PFSK-1 (cell line): ENCODE results near the gene MAML1.

Source experiments
- POLR2AphosphoS5 ChIP-seq: IDR thresholded peaks from 2 replicates; pipeline ENCODE4 v1.6.1; 2012; ENCODE audit warnings: low read depth, mild to moderate bottlenecking, control low read depth, low read length, moderate library complexity
- SIN3A ChIP-seq: IDR thresholded peaks from 2 replicates; pipeline ENCODE4 v1.6.1; 2012; ENCODE audit warnings: mild to moderate bottlenecking, low read length, moderate library complexity, borderline replicate concordance; ENCODE audit not compliant: insufficient read depth
- TAF1 ChIP-seq: IDR thresholded peaks from 2 replicates; pipeline ENCODE4 v1.6.1; 2012; ENCODE audit warnings: low read length, control low read depth, borderline replicate concordance; ENCODE audit not compliant: insufficient read depth
- TF ChIP-seq, protein P1 (sequence below), 2 experiments: IDR thresholded peaks; 2 replicates each; pipeline versions ENCODE4 v1.6.1 to v1.8.0; 2011 to 2012; ENCODE audit warnings: low read depth in 2 of 2, low read length in 2 of 2, control low read depth in 1 of 2, inconsistent platforms in 1 of 2, mild to moderate bottlenecking in 1 of 2, moderate library complexity in 1 of 2; ENCODE audit not compliant: insufficient read depth in 1 of 2

DNA sequence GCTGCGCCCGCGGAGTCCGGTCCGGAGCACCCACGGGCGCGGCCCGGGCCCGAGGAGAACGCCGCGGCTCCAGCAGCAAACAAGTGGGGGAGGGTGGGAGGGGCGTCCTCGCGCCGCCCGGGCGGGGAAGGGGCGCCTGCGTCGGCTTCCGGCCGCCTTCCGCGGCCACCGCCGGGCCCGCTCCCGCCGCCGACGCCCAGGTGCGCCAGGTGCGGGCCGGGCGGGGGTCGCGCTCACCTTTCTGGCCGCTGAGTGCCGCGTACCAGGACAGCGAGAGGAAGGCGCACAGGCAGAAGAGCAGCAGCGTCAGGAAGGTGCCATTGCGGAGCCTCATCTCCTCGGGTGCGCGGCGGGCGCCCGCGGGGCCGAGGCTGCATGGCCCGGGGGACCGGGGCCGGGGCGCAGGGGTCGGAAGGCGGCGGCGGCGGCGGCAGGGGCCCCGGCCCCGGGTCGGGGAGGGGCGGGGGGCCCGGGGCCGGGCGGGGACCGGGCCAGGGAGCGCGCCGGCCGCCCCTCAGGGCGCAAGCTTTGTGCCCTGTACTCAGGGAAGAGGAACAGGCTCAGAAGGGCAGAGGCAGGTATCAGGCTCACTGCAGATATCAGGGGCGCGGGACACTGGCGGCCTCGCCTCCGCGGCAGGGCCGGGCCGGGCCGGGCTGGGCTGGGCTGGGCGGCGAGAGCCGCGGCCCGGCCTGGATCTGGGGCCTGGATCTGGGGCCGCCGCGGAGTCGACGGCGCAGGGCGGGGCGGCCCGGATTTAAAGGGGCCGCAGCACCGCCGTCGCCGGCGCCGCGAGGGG lies 73.8 kb downstream of the MAML1 start, which contains the start of gene MGAT4B:
- TF ChIP-seq TAF1 (peak; percentile 83), POLR2AphosphoS5 (no peak), SIN3A (no peak)
- TF ChIP-seq, protein P1, sequence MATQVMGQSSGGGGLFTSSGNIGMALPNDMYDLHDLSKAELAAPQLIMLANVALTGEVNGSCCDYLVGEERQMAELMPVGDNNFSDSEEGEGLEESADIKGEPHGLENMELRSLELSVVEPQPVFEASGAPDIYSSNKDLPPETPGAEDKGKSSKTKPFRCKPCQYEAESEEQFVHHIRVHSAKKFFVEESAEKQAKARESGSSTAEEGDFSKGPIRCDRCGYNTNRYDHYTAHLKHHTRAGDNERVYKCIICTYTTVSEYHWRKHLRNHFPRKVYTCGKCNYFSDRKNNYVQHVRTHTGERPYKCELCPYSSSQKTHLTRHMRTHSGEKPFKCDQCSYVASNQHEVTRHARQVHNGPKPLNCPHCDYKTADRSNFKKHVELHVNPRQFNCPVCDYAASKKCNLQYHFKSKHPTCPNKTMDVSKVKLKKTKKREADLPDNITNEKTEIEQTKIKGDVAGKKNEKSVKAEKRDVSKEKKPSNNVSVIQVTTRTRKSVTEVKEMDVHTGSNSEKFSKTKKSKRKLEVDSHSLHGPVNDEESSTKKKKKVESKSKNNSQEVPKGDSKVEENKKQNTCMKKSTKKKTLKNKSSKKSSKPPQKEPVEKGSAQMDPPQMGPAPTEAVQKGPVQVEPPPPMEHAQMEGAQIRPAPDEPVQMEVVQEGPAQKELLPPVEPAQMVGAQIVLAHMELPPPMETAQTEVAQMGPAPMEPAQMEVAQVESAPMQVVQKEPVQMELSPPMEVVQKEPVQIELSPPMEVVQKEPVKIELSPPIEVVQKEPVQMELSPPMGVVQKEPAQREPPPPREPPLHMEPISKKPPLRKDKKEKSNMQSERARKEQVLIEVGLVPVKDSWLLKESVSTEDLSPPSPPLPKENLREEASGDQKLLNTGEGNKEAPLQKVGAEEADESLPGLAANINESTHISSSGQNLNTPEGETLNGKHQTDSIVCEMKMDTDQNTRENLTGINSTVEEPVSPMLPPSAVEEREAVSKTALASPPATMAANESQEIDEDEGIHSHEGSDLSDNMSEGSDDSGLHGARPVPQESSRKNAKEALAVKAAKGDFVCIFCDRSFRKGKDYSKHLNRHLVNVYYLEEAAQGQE (IDR thresholded peaks at IDR 0.05; ENCODE audit: insufficient read depth in 1 of 2, low read depth in 2 of 2, low read length in 2 of 2), result peak in 1 of 2 experiments; percentile 51; a peak in 1 of 4 replicates
